Gastrocnemius medialis (tissue), 4 donors: ENCODE data around the gene DPP10. TPM values are rescaled to one million over a fixed set of nuclear protein-coding genes. Genes with fewer than 3 reads are reported as not detected.

ENCODE experiments used
- ATAC-seq, 2 donors: fragments of 150-250 bp; one replicate each; pipeline ENCODE4 v1.9.1; 2016
- DNase-seq, 2 donors: peaks; one replicate each; pipeline ENCODE4 v3.0.0-alpha.2; 2019
- H3K27ac ChIP-seq, 4 donors: fragments of 200-600 bp; sonication (generic); 1 replicate in 1 of 4; 2 replicates in 3 of 4; pipeline ENCODE4 v1.5.1; 2016 to 2018; ENCODE audit warnings: mild to moderate bottlenecking in 2 of 4, moderate library complexity in 1 of 4
- H3K27me3 ChIP-seq, 3 donors: fragments of 200-600 bp; sonication (generic) in 2 of 3; 1 replicate in 1 of 3; 2 replicates in 2 of 3; pipeline versions ENCODE4 v1.5.1 to v1.6.0; 2016 to 2019; ENCODE audit warnings: mild to moderate bottlenecking in 1 of 3, moderate library complexity in 1 of 3
- H3K36me3 ChIP-seq, 2 donors: fragments of 200-600 bp; sonication (generic) in 1 of 2; one replicate each; pipeline ENCODE4 v1.5.1; 2017 to 2018
- H3K4me1 ChIP-seq, 2 donors: fragments of 200-600 bp; sonication (generic) in 1 of 2; one replicate each; pipeline ENCODE4 v1.5.1; 2016 to 2017; ENCODE audit warnings: mild to moderate bottlenecking in 2 of 2
- H3K4me3 ChIP-seq, 4 donors: fragments of 200-600 bp; sonication (generic) in 3 of 4; 1 replicate in 1 of 4; 2 replicates in 3 of 4; pipeline ENCODE4 v1.5.1; 2016 to 2019; ENCODE audit warnings: mild to moderate bottlenecking in 2 of 4
- H3K9me3 ChIP-seq, 3 donors: fragments of 200-600 bp; sonication (generic) in 2 of 3; 1 replicate in 1 of 3; 2 replicates in 2 of 3; pipeline ENCODE4 v1.5.1; 2016 to 2019
- POLR2A ChIP-seq, 2 donors: fragments of 450-650 bp; IDR thresholded peaks; one replicate each; pipeline ENCODE4 v1.6.1; 2017; ENCODE audit warnings: antibody characterized with exemption in 2 of 2, mild to moderate bottlenecking in 2 of 2, moderate library complexity in 2 of 2
- in situ Hi-C, 4 donors: fragments of 200-750 bp; cut with MboI; loops; one replicate each; pipeline versions ENCODE4 v1.15.0 to v1.8.0; 2017; ENCODE audit warnings: low sequenced_read_pairs in 4 of 4
- intact Hi-C: fragments of 100-400 bp; cut with DNase I; formaldehyde crosslinking; loops from one replicate; pipeline ENCODE4 v1.15.1; 2023; ENCODE audit warnings: low total_unique reads
- total RNA-seq, 4 donors: library from RNA; depleted of rRNA; stranded (reverse); fragments of >200 nt; gene quantifications; one replicate each; pipeline versions ENCODE4 v1.1.0 to v1.2.3, GENCODE V29; 2016
- TF ChIP-seq, protein P1 (sequence below), 5 experiments: fragments of 450-650 bp in 3 of 5; fragments of 200-600 bp in 2 of 5; sonication (generic) in 2 of 5; IDR thresholded peaks in 4 of 5; conservative IDR thresholded peaks in 1 of 5; 1 replicate in 4 of 5; 2 replicates in 1 of 5; pipeline ENCODE4 v1.5.1; 2016 to 2019; ENCODE audit warnings: antibody characterized with exemption in 5 of 5, mild to moderate bottlenecking in 3 of 5, moderate library complexity in 3 of 5

DPP10 gene
- total RNA-seq, 4 donors from 2014 or later: not detected

DNA sequence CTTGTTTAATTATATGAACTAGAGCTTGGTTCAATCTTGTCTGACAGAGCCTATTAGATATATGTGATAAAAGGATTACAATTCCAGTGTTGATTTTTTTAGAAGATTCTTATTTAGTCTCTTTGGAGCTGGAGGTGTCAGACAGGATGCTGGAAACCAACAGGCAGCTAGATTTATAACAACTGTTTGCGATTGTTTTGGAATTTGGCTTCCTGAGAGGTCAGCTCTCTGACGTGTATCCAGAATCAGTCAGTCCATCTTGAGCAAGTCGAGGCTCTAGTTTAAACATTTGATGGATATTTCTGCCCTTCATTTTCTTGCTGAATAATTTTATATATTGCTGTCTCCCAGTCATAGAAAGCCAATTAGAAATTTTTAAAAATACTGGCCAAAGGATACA is 1062.9 kb downstream of the DPP10 start:
- in situ Hi-C loops: no loop called here
- TF ChIP-seq, protein P1, sequence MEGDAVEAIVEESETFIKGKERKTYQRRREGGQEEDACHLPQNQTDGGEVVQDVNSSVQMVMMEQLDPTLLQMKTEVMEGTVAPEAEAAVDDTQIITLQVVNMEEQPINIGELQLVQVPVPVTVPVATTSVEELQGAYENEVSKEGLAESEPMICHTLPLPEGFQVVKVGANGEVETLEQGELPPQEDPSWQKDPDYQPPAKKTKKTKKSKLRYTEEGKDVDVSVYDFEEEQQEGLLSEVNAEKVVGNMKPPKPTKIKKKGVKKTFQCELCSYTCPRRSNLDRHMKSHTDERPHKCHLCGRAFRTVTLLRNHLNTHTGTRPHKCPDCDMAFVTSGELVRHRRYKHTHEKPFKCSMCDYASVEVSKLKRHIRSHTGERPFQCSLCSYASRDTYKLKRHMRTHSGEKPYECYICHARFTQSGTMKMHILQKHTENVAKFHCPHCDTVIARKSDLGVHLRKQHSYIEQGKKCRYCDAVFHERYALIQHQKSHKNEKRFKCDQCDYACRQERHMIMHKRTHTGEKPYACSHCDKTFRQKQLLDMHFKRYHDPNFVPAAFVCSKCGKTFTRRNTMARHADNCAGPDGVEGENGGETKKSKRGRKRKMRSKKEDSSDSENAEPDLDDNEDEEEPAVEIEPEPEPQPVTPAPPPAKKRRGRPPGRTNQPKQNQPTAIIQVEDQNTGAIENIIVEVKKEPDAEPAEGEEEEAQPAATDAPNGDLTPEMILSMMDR (IDR thresholded peaks at IDR 0.05 in 4 of 5, conservative IDR thresholded peaks at IDR 0.05 in 1 of 5): no peak
- no peak for TF ChIP-seq POLR2A (IDR thresholded peaks at IDR 0.05)
- Histone ChIP-seq H3K27ac (no peak overlapping the region), H3K9me3 (no peaks in the 10 kb centered on the region), H3K27me3 (no peaks in the 10 kb centered on the region), H3K36me3 (no peaks in the 10 kb centered on the region), H3K4me1 (no peaks in the 10 kb centered on the region), H3K4me3 (no peak overlapping the region)
- intact Hi-C loops: no loop called here
- ATAC-seq (no peak), DNase-seq (no peak)

DNA sequence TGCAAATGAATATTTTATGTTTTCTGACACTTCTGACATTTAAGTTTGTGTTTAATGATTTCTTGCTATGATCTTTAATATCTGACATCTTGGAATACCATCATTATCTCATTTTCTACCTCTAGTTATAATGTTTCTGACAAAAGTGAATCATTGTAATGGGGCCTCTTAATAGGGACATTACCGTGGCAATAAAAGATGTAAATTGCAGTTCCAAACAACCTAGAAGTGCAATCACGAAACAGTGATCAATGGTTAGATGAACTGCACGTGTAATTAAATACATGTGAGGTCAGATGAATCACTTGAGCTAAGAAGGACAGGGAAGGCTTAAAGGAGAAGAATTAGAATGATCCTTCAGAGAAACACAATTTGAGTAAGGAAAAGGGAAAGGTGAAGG is 1078.3 kb downstream of the DPP10 start:
- in situ Hi-C loops (no loop called here), intact Hi-C loops (no loop called here)
- TF ChIP-seq, protein P1 (IDR thresholded peaks at IDR 0.05 in 4 of 5, conservative IDR thresholded peaks at IDR 0.05 in 1 of 5): no peak
- no peak for TF ChIP-seq POLR2A (IDR thresholded peaks at IDR 0.05)
- Histone ChIP-seq H3K9me3 (no peaks in the 10 kb centered on the region), H3K27ac (no peak overlapping the region), H3K4me3 (no peak overlapping the region), H3K4me1 (no peaks in the 10 kb centered on the region), H3K27me3 (no peaks in the 10 kb centered on the region), H3K36me3 (no peaks in the 10 kb centered on the region)
- no peak for DNase-seq
- no peak for ATAC-seq

DNA sequence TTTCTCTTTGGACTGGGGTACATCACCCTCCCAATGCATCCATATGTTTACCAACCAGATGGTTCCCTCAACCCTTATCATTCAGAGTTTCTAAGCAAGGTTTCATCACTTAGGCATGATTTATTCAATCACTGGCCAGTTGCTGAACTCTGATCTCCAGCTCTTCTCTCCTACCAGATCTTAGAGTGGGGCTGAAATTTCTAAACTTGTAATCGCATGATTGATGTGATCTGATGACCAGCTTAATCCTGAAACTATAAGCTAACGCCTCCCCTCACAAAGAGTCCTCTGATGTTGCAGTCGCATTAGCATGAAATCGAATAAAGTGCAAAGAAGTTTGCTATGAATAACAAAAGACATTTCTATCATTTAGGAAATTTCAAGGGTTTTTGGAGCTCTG is 1082.0 kb downstream of the DPP10 start:
- in situ Hi-C loops (no loop called here), intact Hi-C loops (no loop called here)
- no peaks in the 10 kb centered on the region for H3K9me3 ChIP-seq
- H3K36me3 ChIP-seq: no peaks in the 10 kb centered on the region
- no peak for DNase-seq
- H3K27me3 ChIP-seq: no peaks in the 10 kb centered on the region
- TF ChIP-seq, protein P1 (IDR thresholded peaks at IDR 0.05 in 4 of 5, conservative IDR thresholded peaks at IDR 0.05 in 1 of 5): no peak
- TF ChIP-seq POLR2A (IDR thresholded peaks at IDR 0.05): no peak
- ATAC-seq: no peak
- H3K27ac ChIP-seq: no peak overlapping the region
- no peaks in the 10 kb centered on the region for H3K4me1 ChIP-seq
- no peak overlapping the region for H3K4me3 ChIP-seq

GRCh38 chr2:115529627-115530026 is 1087.2 kb downstream of the DPP10 start:
- no peak overlapping the region for H3K4me3 ChIP-seq
- no peak overlapping the region for H3K27ac ChIP-seq
- H3K4me1 ChIP-seq: no peaks in the 10 kb centered on the region
- no peak for TF ChIP-seq POLR2A (IDR thresholded peaks at IDR 0.05)
- TF ChIP-seq, protein P1 (IDR thresholded peaks at IDR 0.05 in 4 of 5, conservative IDR thresholded peaks at IDR 0.05 in 1 of 5): no peak
- no peaks in the 10 kb centered on the region for H3K9me3 ChIP-seq
- in situ Hi-C loops: no loop called here
- no peaks in the 10 kb centered on the region for H3K36me3 ChIP-seq
- ATAC-seq (no peak), DNase-seq (no peak)
- intact Hi-C loops: no loop called here
- no peaks in the 10 kb centered on the region for H3K27me3 ChIP-seq

DNA sequence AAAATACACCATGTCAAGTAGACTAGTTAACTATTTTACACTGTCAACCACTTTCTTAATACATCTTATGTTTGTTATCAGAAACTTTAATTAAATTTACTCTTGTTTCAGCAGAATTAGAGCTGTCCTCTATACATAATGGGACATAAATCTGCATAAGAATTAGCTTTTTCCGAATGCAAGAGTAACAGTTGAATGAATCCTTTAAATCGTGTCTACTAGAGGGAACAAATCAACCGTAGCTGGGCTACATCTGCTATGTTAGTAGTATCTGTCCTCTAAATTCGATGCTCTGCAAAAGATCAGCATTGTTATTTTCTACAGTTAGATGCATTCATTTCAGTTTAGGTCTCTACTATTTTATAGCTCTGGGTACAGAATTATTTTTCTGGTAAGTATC is 1090.6 kb downstream of the DPP10 start:
- no peaks in the 10 kb centered on the region for H3K27me3 ChIP-seq
- H3K27ac ChIP-seq: no peak overlapping the region
- in situ Hi-C loops: no loop called here
- no peaks in the 10 kb centered on the region for H3K36me3 ChIP-seq
- H3K9me3 ChIP-seq: no peaks in the 10 kb centered on the region
- H3K4me1 ChIP-seq: no peaks in the 10 kb centered on the region
- no peak overlapping the region for H3K4me3 ChIP-seq
- DNase-seq: no peak
- ATAC-seq: no peak
- TF ChIP-seq, protein P1 (IDR thresholded peaks at IDR 0.05 in 4 of 5, conservative IDR thresholded peaks at IDR 0.05 in 1 of 5): no peak
- no peak for TF ChIP-seq POLR2A (IDR thresholded peaks at IDR 0.05)
- intact Hi-C loops: no loop called here
